Erythroblast (primary cell): ENCODE measurements around the gene MAN1C1.

Experiments
- GATA1 ChIP-seq: IDR thresholded peaks from 2 replicates; pipeline ENCODE4 v1.6.1; 2011; ENCODE audit warnings: low read depth, mild to moderate bottlenecking, control low read depth, low read length, moderate library complexity
- POLR2A ChIP-seq: IDR thresholded peaks from 2 replicates; pipeline ENCODE4 v1.6.1; 2011; ENCODE audit warnings: mild to moderate bottlenecking, low read length

DNA sequence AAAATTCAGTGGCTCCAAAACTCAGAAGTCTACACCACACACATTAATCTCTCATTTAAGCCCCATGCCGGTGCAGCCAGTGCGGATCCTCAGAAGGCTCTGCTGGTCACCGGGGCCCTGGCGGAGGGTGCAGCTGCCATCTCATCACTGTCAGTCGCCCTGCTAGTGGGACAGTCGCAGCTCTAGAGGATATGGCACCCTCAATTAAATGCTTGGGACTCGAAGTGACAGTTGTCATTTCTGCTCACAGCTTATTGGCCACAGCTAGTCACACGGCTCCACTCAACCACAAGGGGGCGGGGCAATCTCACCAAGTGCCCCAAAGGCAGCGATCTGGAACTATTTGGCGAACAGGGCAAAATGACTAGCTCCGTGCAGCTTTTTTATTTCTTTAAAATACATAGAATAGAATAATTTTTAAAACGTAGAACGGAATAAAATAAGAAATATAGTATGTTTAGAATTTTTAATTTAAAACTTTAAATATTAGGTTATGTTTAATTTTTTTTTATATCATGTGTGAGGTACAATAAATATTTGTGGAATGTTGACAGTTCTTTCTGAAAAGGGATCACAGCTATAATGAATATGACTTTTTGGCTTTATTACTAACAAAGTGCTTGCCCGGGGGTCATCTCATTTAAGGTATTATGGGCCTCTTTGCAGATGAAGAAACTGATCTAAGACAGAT is 8.0 kb upstream of the MAN1C1 start:
- TF ChIP-seq POLR2A (no peak), GATA1 (no peak)
